GM12875 (cell line): ENCODE measurements around the gene CAPZB.
"Not testable (repeated sequence)": the region's sequence is repeated elsewhere in the genome, so short reads cannot be mapped to it uniquely, and the experiment has no call there.

ENCODE experiments used
- H3K4me3 ChIP-seq: one replicate; pipeline ENCODE4 v1.5.1; 2011; ENCODE audit warnings: low read depth, low read length, control low read depth
- CTCF ChIP-seq: IDR thresholded peaks from 2 replicates; pipeline ENCODE4 v1.5.1; 2011; ENCODE audit warnings: low read depth, mild to moderate bottlenecking, control low read depth, inconsistent platforms, low read length, moderate library complexity, borderline replicate concordance; ENCODE audit not compliant: insufficient read depth

The CAPZB gene

GRCh38 chr1:19511116-19511515 lies 25.8 kb upstream of the CAPZB start:
- no peak for TF ChIP-seq CTCF
- H3K4me3 ChIP-seq, result no peak overlapping the region

- H3K4me3 ChIP-seq, result not testable (repeated sequence)
Measured at GRCh38 chr1:19509647-19510046, 24.3 kb upstream of the CAPZB start.

GRCh38 chr1:19507516-19507915 lies 22.2 kb upstream of the CAPZB start:
- no peak for TF ChIP-seq CTCF
- H3K4me3 ChIP-seq, result no peak overlapping the region

- H3K4me3 ChIP-seq, result no peak overlapping the region
- TF ChIP-seq CTCF, result no peak
Measured at GRCh38 chr1:19505693-19506457, 20.5 kb upstream of the CAPZB start.

- H3K4me3 ChIP-seq, result no peak overlapping the region
- no peak for TF ChIP-seq CTCF
Measured at GRCh38 chr1:19504796-19505692, 19.7 kb upstream of the CAPZB start.

- H3K4me3 ChIP-seq, result not testable (repeated sequence)
Measured at GRCh38 chr1:19502284-19502683, 16.9 kb upstream of the CAPZB start.

- not testable (repeated sequence) for H3K4me3 ChIP-seq
Measured at GRCh38 chr1:19499887-19500286, 14.5 kb upstream of the CAPZB start.

GRCh38 chr1:19497443-19497842 lies 12.1 kb upstream of the CAPZB start:
- not testable (repeated sequence) for H3K4me3 ChIP-seq

GRCh38 chr1:19496527-19496874 lies 11.2 kb upstream of the CAPZB start:
- H3K4me3 ChIP-seq, result no peak overlapping the region
- no peak for TF ChIP-seq CTCF
